ENCODE measurements around the gene TAF8. TPM values are rescaled to one million over a fixed set of nuclear protein-coding genes. Genes with fewer than 3 reads are reported as not detected.
A peak's percentile ranks its signal among the peaks of the same experiment; 100 is the strongest.

TAF8 gene
- total and polyA plus RNA-seq, 10 of the 15 experiments (the other 5 are each of a cell fraction or from before 2014, with no cell fraction given) = 11.7 to 30.9 (median 19.9) TPM

GRCh38 chr6:42030585-42031506 is 19.5 kb upstream of the TAF8 start:
- FAIRE-seq = no peak
- no peaks in the 10 kb centered on the region for H4K20me1 ChIP-seq (ENCODE audit: control insufficient read depth, insufficient read depth)
- RAD21 ChIA-PET (ENCODE audit: unreplicated experiment) = interaction anchor here (1.0 to 1.1 kb wide), 2 partner anchors 9 to 13 kb away, joined by 4 to 5 read pairs; no protein-coding TSS in a partner anchor
- H3K4me1 ChIP-seq (ENCODE audit: control insufficient read depth, insufficient read depth, low read length) = peaks cover 28% of the 10 kb centered on the region
- TF ChIP-seq ZZZ3 (IDR thresholded peaks at IDR 0.05; ENCODE audit: control insufficient read depth, insufficient read length, low read depth) (no peak), CREB1 (IDR thresholded peaks at IDR 0.05; ENCODE audit: low read depth) (no peak), CUX1 (IDR thresholded peaks at IDR 0.05; ENCODE audit: insufficient replicate concordance, low read depth, low read length) (no peak), MTA2 (IDR thresholded peaks at IDR 0.05; ENCODE audit: low read depth) (no peak), RAD51 (IDR thresholded peaks at IDR 0.05) (no peak), ZNF24 (IDR thresholded peaks at IDR 0.05) (no peak), WRNIP1 (IDR thresholded peaks at IDR 0.05; ENCODE audit: borderline replicate concordance, low read depth, low read length) (no peak), STAT1 (conservative IDR thresholded peaks at IDR 0.05) (no peak), SKIL (IDR thresholded peaks at IDR 0.05; ENCODE audit: low read depth, poor library complexity, severe bottlenecking) (no peak), SMARCA5 (IDR thresholded peaks at IDR 0.05) (no peak), POU2F2 (IDR thresholded peaks at IDR 0.05; ENCODE audit: borderline replicate concordance, low read depth, low read length) (no peak), PML (IDR thresholded peaks at IDR 0.05; ENCODE audit: low read length) (no peak), PAX8 (IDR thresholded peaks at IDR 0.05) (no peak)
- DNase-seq (ENCODE audit: low read depth, low spot score) = no peak
- WGBS (ENCODE audit: insufficient coverage, insufficient replicate concordance, low lambda C conversion rate, missing lambda C conversion rate) = 71% methylated on average over 14 of the region's 14 CpGs
- no peaks in the 10 kb centered on the region; the same call in 2 of the 3 replicates for H3K9me3 ChIP-seq (replicated peaks; ENCODE audit: control insufficient read depth, insufficient read depth, low read length)
- intact Hi-C loops (cut with micrococcal nuclease; ENCODE audit: unreplicated experiment) (no loop called here), in situ Hi-C loops (cut with MboI) (no loop called here)
- SMC1A ChIA-PET (ENCODE audit: uncharacterized antibody, unreplicated experiment) = interaction anchor here (0.7 to 2.3 kb wide), 5 partner anchors 10 to 22 kb away, joined by 3 to 8 read pairs (median 4); no protein-coding TSS in a partner anchor
- POLR2A ChIA-PET = interaction anchor here (0.5 to 1.4 kb wide), 2 partner anchors 9 to 31 kb away, joined by 4 to 5 read pairs; no protein-coding TSS in a partner anchor
- H3K36me3 ChIP-seq (ENCODE audit: control insufficient read depth in 2 of 2, insufficient read depth in 2 of 2, low read length in 1 of 2) = no peaks in the 10 kb centered on the region
- no peak overlapping the region for H3K4me3 ChIP-seq
- H3K27me3 ChIP-seq (replicated peaks in 1 of 2; ENCODE audit: control insufficient read depth in 2 of 2, insufficient read depth in 2 of 2, low read length in 1 of 2) = no peaks in the 10 kb centered on the region
- no peak overlapping the region for H3K4me2 ChIP-seq (ENCODE audit: control insufficient read depth, insufficient read depth)
- H3K79me2 ChIP-seq (ENCODE audit: control insufficient read depth, insufficient read depth, low read length) = no peaks in the 10 kb centered on the region
- H2AFZ ChIP-seq (ENCODE audit: control insufficient read depth, low read depth, low read length) = peak overlapping the region; percentile 66
- CTCF ChIA-PET = interaction anchor here (1.1 to 1.6 kb wide), 3 partner anchors 9 to 95 kb away, joined by 3 to 5 read pairs (median 4); no protein-coding TSS in a partner anchor
- ATAC-seq = peak; percentile 33
- no TSS peak for BruUV-seq (replicated peaks)
- no peak overlapping the region for H3K9ac ChIP-seq (ENCODE audit: control insufficient read depth, insufficient read depth, low read length)
- no peak overlapping the region for H3K27ac ChIP-seq (ENCODE audit: control insufficient read depth, insufficient read depth)

Measured in GM12878 (cell line).